Suprapubic skin (tissue), 4 donors: ENCODE measurements around the gene TMEM184C. TPM values are rescaled to one million over a fixed set of nuclear protein-coding genes. Genes with fewer than 3 reads are reported as not detected.

Source experiments
- DNase-seq, 2 donors: peaks; one replicate each; pipeline ENCODE4 v3.0.0-alpha.2; 2019; ENCODE audit warnings: low spot score in 2 of 2
- H3K27ac ChIP-seq: fragments of 200-600 bp; sonication (generic); one replicate; pipeline ENCODE4 v1.5.1; 2019
- H3K27me3 ChIP-seq: fragments of 200-600 bp; sonication (generic); one replicate; pipeline ENCODE4 v1.5.1; 2019
- H3K36me3 ChIP-seq: fragments of 200-600 bp; sonication (generic); one replicate; pipeline ENCODE4 v1.5.1; 2019
- H3K4me1 ChIP-seq: fragments of 200-600 bp; sonication (generic); one replicate; pipeline ENCODE4 v1.5.1; 2019
- H3K4me3 ChIP-seq: fragments of 200-600 bp; sonication (generic); one replicate; pipeline ENCODE4 v1.5.1; 2019; ENCODE audit warnings: mild to moderate bottlenecking
- H3K9me3 ChIP-seq: fragments of 200-600 bp; sonication (generic); one replicate; pipeline ENCODE4 v1.5.1; 2019
- CTCF ChIP-seq, 2 donors: fragments of 200-600 bp in 1 of 2; fragments of 450-650 bp in 1 of 2; sonication (generic) in 1 of 2; IDR thresholded peaks; one replicate each; pipeline ENCODE4 v1.5.1; 2016 to 2019; ENCODE audit warnings: antibody characterized with exemption in 2 of 2, mild to moderate bottlenecking in 1 of 2, moderate library complexity in 1 of 2
- EP300 ChIP-seq: sonication (generic); formaldehyde crosslinking; IDR thresholded peaks from one replicate; pipeline ENCODE4 v1.6.1; 2017; ENCODE audit warnings: antibody characterized with exemption
- POLR2A ChIP-seq, 2 donors: fragments of 450-650 bp; IDR thresholded peaks; one replicate each; pipeline ENCODE4 v1.6.1; 2017; ENCODE audit warnings: antibody characterized with exemption in 2 of 2, mild to moderate bottlenecking in 2 of 2, moderate library complexity in 2 of 2
- POLR2AphosphoS5 ChIP-seq, 3 donors: sonication (generic); formaldehyde crosslinking; IDR thresholded peaks; one replicate each; pipeline ENCODE4 v1.6.1; 2017; ENCODE audit warnings: antibody characterized with exemption in 3 of 3
- WGBS: methylation state at CpG from one replicate; pipeline ENCODE4 v1.1.5; 2018; 5-methylcytosine and 5-hydroxymethylcytosine counted together
- total RNA-seq, 4 donors: library from RNA; depleted of rRNA; stranded (reverse); fragments of >200 nt; gene quantifications; one replicate each; pipeline ENCODE4 v1.1.0, GENCODE V29; 2016

TMEM184C gene
- total RNA-seq, 4 donors from 2014 or later = 17.1 to 29.8 (median 21.1) TPM

- WGBS = 93% methylated on average over 3 of the region's 3 CpGs
- Histone ChIP-seq H3K27ac (no peak overlapping the region), H3K27me3 (no peaks in the 10 kb centered on the region), H3K4me3 (no peak overlapping the region), H3K9me3 (no peaks in the 10 kb centered on the region), H3K36me3 (no peaks in the 10 kb centered on the region), H3K4me1 (no peaks in the 10 kb centered on the region)
- no peak for DNase-seq
- no peak for TF ChIP-seq POLR2AphosphoS5 (IDR thresholded peaks at IDR 0.05)
- no peak for TF ChIP-seq EP300
Measured at GRCh38 chr4:147693218-147693617, 76.0 kb downstream of the TMEM184C start.

- no peak overlapping the region for H3K27ac ChIP-seq
- H3K4me3 ChIP-seq = no peak overlapping the region
- no peak for DNase-seq
- TF ChIP-seq CTCF (IDR thresholded peaks at IDR 0.05) = no peak
- TF ChIP-seq POLR2A (IDR thresholded peaks at IDR 0.05) = no peak
- TF ChIP-seq POLR2AphosphoS5 (IDR thresholded peaks at IDR 0.05) = no peak
- no peak for TF ChIP-seq EP300
- no peaks in the 10 kb centered on the region for H3K36me3 ChIP-seq
- 30% methylated on average over 1 of the region's 1 CpG for WGBS
- no peaks in the 10 kb centered on the region for H3K4me1 ChIP-seq
- no peaks in the 10 kb centered on the region for H3K9me3 ChIP-seq
- no peaks in the 10 kb centered on the region for H3K27me3 ChIP-seq
Measured at GRCh38 chr4:147696866-147697265, 79.7 kb downstream of the TMEM184C start.

GRCh38 chr4:147704846-147705245 is 87.6 kb downstream of the TMEM184C start:
- TF ChIP-seq EP300 = no peak
- TF ChIP-seq POLR2AphosphoS5 (IDR thresholded peaks at IDR 0.05) = no peak
- TF ChIP-seq CTCF (IDR thresholded peaks at IDR 0.05) = no peak
- TF ChIP-seq POLR2A (IDR thresholded peaks at IDR 0.05) = no peak
- Histone ChIP-seq H3K4me1 (no peaks in the 10 kb centered on the region), H3K9me3 (no peaks in the 10 kb centered on the region), H3K27me3 (no peaks in the 10 kb centered on the region), H3K27ac (no peak overlapping the region), H3K36me3 (no peaks in the 10 kb centered on the region), H3K4me3 (no peak overlapping the region)
- 80% methylated on average over 1 of the region's 1 CpG for WGBS
- DNase-seq = no peak

GRCh38 chr4:147707892-147708672 is 90.9 kb downstream of the TMEM184C start:
- H3K4me3 ChIP-seq = no peak overlapping the region
- no peaks in the 10 kb centered on the region for H3K4me1 ChIP-seq
- H3K27ac ChIP-seq = no peak overlapping the region
- no peaks in the 10 kb centered on the region for H3K36me3 ChIP-seq
- WGBS = 38% methylated on average over 7 of the region's 7 CpGs
- no peaks in the 10 kb centered on the region for H3K9me3 ChIP-seq
- TF ChIP-seq CTCF (IDR thresholded peaks at IDR 0.05) (peak; percentile 77 to 95), POLR2AphosphoS5 (IDR thresholded peaks at IDR 0.05) (no peak), POLR2A (IDR thresholded peaks at IDR 0.05) (no peak)
- DNase-seq = no peak
- H3K27me3 ChIP-seq = no peaks in the 10 kb centered on the region

GRCh38 chr4:147709999-147710398 is 92.8 kb downstream of the TMEM184C start:
- Histone ChIP-seq H3K9me3 (no peaks in the 10 kb centered on the region), H3K27me3 (no peaks in the 10 kb centered on the region), H3K27ac (no peak overlapping the region), H3K4me3 (no peak overlapping the region), H3K4me1 (peaks cover 3% of the 10 kb centered on the region), H3K36me3 (no peaks in the 10 kb centered on the region)
- 96% methylated on average over 5 of the region's 5 CpGs for whole genome bisulfite sequencing
- TF ChIP-seq CTCF (IDR thresholded peaks at IDR 0.05) (no peak), POLR2A (IDR thresholded peaks at IDR 0.05) (no peak), POLR2AphosphoS5 (IDR thresholded peaks at IDR 0.05) (no peak), EP300 (no peak)
- DNase-seq = no peak
